Measurements from ENCODE around the gene PSMC3IP.

PSMC3IP gene

GRCh38 chr17:42608305-42609181, 31.0 kb upstream of the PSMC3IP start (continued):
- peak; percentile 17; the same call in 1 of the 2 replicates for TF ChIP-seq ZBTB11 (tag by site-specific recombination; conservative IDR thresholded peaks at IDR 0.05; ENCODE audit: low read depth)
- TF ChIP-seq ZNF791 (tag by site-specific recombination; IDR thresholded peaks at IDR 0.05), result no peak
- no peak for TF ChIP-seq ZNF664 (tag by site-specific recombination; IDR thresholded peaks at IDR 0.05)
- TF ChIP-seq YY1 (tag by site-specific recombination; IDR thresholded peaks at IDR 0.05), result no peak
- TF ChIP-seq ZNF433 (tag by site-specific recombination; IDR thresholded peaks at IDR 0.05; ENCODE audit: low read depth), result no peak
- TF ChIP-seq SP3 (tag by site-specific recombination; IDR thresholded peaks at IDR 0.05), result no peak
- TF ChIP-seq FEZF1 (tag by site-specific recombination; IDR thresholded peaks at IDR 0.05), result no peak
- TF ChIP-seq OVOL3 (tag by site-specific recombination; IDR thresholded peaks at IDR 0.05), result no peak
- no peak for TF ChIP-seq ZNF645 (tag by site-specific recombination; IDR thresholded peaks at IDR 0.05)
- TF ChIP-seq ZNF626 (tag by site-specific recombination; IDR thresholded peaks at IDR 0.05), result no peak
- no peak for TF ChIP-seq SETDB1 (IDR thresholded peaks at IDR 0.05; ENCODE audit: insufficient read length, low read length)
- TF ChIP-seq ZNF621 (tag by site-specific recombination; IDR thresholded peaks at IDR 0.05), result no peak
- no peak for TF ChIP-seq ZNF391 (tag by site-specific recombination; IDR thresholded peaks at IDR 0.05; ENCODE audit: borderline replicate concordance, low read depth)
- TF ChIP-seq ZNF785 (tag by site-specific recombination; IDR thresholded peaks at IDR 0.05), result no peak
- peak; percentile 26; the same call in 1 of the 2 replicates for TF ChIP-seq ZNF324 (tag by site-specific recombination; IDR thresholded peaks at IDR 0.05)
- TF ChIP-seq ZNF629 (tag by site-specific recombination; IDR thresholded peaks at IDR 0.05), result 0 out of 2 replicates have a peak, but pooled peaks have one; percentile 19
- no peak for TF ChIP-seq ZNF530 (tag by site-specific recombination; IDR thresholded peaks at IDR 0.05; ENCODE audit: low read depth)
- TF ChIP-seq AEBP2 (tag by site-specific recombination; IDR thresholded peaks at IDR 0.05; ENCODE audit: borderline replicate concordance), result no peak
- peak; percentile 79 for TF ChIP-seq ZBTB48 (tag by site-specific recombination; IDR thresholded peaks at IDR 0.05)
- TF ChIP-seq ZNF658 (tag by site-specific recombination; IDR thresholded peaks at IDR 0.05), result no peak
- TF ChIP-seq KLF9 (tag by site-specific recombination; IDR thresholded peaks at IDR 0.05; ENCODE audit: low read depth), result no peak
- no peak for TF ChIP-seq ZNF830 (tag by site-specific recombination; IDR thresholded peaks at IDR 0.05; ENCODE audit: low read depth)
- no peak for TF ChIP-seq WT1 (tag by site-specific recombination; IDR thresholded peaks at IDR 0.05)
- TF ChIP-seq ZBTB1 (tag by site-specific recombination; IDR thresholded peaks at IDR 0.05), result no peak
- TF ChIP-seq ZSCAN30 (tag by site-specific recombination; IDR thresholded peaks at IDR 0.05), result no peak
- no peak for TF ChIP-seq ZNF585B (tag by site-specific recombination; IDR thresholded peaks at IDR 0.05)
- no peak for TF ChIP-seq ZNF24 (tag by site-specific recombination; IDR thresholded peaks at IDR 0.05)
- no peak for TF ChIP-seq ZNF426 (tag by site-specific recombination; IDR thresholded peaks at IDR 0.05)
- no peak for TF ChIP-seq SP2 (tag by site-specific recombination; IDR thresholded peaks at IDR 0.05)
- no peak for TF ChIP-seq ZNF354C (tag by site-specific recombination; IDR thresholded peaks at IDR 0.05; ENCODE audit: borderline replicate concordance, low read depth)
- TF ChIP-seq ZBTB7A (tag by site-specific recombination; IDR thresholded peaks at IDR 0.05; ENCODE audit: low read depth), result no peak
- no peak for TF ChIP-seq ZNF274 (IDR thresholded peaks at IDR 0.05; ENCODE audit: low read length)
- TF ChIP-seq ZNF274 (tag by site-specific recombination; IDR thresholded peaks at IDR 0.05; ENCODE audit: borderline replicate concordance), result no peak
